HG03066 (cell line): ENCODE measurements around the gene MYL7.
"Not testable (repeated sequence)": the region's sequence is repeated elsewhere in the genome, so short reads cannot be mapped to it uniquely, and the experiment has no call there.

Experiments
- ATAC-seq: cut with Tn5 transposase; IDR thresholded peaks from one replicate; pipeline ENCODE4 v1.9.1; 2021; ENCODE audit warnings: low read depth; ENCODE audit not compliant: unreplicated experiment

The MYL7 gene

GRCh38 chr7:44141221-44141850, at the start of gene MYL7:
MYL7 (minus strand) TSS chr7:44141332; CDS start chr7:44141305, 27 bp downstream.
- no peak for ATAC-seq

- ATAC-seq = no peak
Observed at GRCh38 chr7:44189993-44190872, 49.1 kb upstream of the MYL7 start.

GRCh38 chr7:44189286-44189992, 48.3 kb upstream of the MYL7 start, which contains the start of gene GCK:
GCK (minus strand) TSS chr7:44189439; CDS start chr7:44188953, 486 bp downstream.
- ATAC-seq = no peak

GRCh38 chr7:44188480-44189225, 47.5 kb upstream of the MYL7 start:
- no peak for ATAC-seq

- ATAC-seq = no peak
Observed at GRCh38 chr7:44187636-44188416, 46.7 kb upstream of the MYL7 start.

GRCh38 chr7:44186736-44187135, 45.6 kb upstream of the MYL7 start:
- ATAC-seq = no peak

- ATAC-seq = no peak
Observed at GRCh38 chr7:44185729-44186128, 44.6 kb upstream of the MYL7 start.

- no peak for ATAC-seq
Observed at GRCh38 chr7:44184873-44185446, 43.8 kb upstream of the MYL7 start.

GRCh38 chr7:44184206-44184872, 43.2 kb upstream of the MYL7 start:
- no peak for ATAC-seq

GRCh38 chr7:44183386-44183785, 42.3 kb upstream of the MYL7 start:
- no peak for ATAC-seq

- ATAC-seq = no peak
Observed at GRCh38 chr7:44182827-44183226, 41.7 kb upstream of the MYL7 start.

GRCh38 chr7:44180631-44181030, 39.5 kb upstream of the MYL7 start:
- ATAC-seq = no peak

GRCh38 chr7:44177570-44178131, 36.5 kb upstream of the MYL7 start:
- ATAC-seq = no peak

GRCh38 chr7:44176486-44176885, 35.4 kb upstream of the MYL7 start:
- no peak for ATAC-seq

- ATAC-seq = no peak
Observed at GRCh38 chr7:44175730-44176129, 34.6 kb upstream of the MYL7 start.

GRCh38 chr7:44174694-44174948, 33.5 kb upstream of the MYL7 start:
- not testable (repeated sequence) for ATAC-seq

- ATAC-seq = no peak
Observed at GRCh38 chr7:44173911-44174693, 33.0 kb upstream of the MYL7 start.

GRCh38 chr7:44172803-44173424, 31.8 kb upstream of the MYL7 start:
- ATAC-seq = no peak
